GM15510 (cell line): Measurements from ENCODE around the gene REC114.

Source experiments
- POLR2A ChIP-seq: IDR thresholded peaks from 3 replicates; pipeline ENCODE4 v1.6.1; 2011; ENCODE audit warnings: borderline replicate concordance; ENCODE audit not compliant: insufficient read length; ENCODE audit errors: extremely low read depth

REC114 gene

GRCh38 chr15:73455876-73456275 is 12.9 kb downstream of the REC114 start:
- no peak for TF ChIP-seq POLR2A

DNA sequence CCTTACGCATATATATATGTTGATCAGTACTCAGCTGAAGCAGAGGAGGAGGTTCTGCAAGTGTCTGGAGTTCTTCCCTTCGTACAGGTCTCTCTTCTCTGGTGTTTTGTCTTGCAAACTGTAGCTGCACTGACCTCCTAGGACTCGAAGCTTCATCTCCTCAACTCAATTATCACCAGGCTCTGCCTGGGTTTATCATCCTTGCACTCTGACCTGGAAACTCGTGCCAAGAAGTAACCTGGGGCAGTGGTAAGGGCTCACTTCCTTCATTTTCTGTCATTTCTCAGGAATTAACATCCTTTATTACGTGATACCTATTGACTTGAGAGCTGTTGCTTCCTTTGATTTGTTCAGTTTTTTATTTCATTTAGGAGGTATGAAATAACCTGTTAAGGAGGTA is 14.4 kb downstream of the REC114 start:
- TF ChIP-seq POLR2A, result no peak

- TF ChIP-seq POLR2A, result no peak
Observed at GRCh38 chr15:73460662-73461061, 17.7 kb downstream of the REC114 start.

DNA sequence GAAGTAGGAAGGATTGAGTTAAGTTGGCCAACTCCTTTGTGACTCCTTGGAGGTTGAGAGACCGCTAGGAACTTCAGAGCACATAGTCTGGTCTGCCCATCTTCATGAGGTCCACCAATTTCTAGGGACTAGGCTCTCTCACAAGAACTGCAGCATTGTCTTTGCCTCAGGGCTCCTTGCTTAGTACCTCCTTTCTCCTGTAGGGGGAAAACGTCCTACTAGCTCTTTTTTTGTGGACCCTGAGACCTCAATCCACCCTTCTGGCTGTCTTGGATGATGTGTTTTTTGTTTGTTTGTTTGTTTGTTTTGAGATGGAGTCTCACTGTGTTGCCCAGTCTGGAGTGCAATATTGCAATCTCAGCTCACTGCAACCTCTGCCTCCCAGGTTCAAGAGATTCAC is 21.6 kb downstream of the REC114 start:
- TF ChIP-seq POLR2A, result no peak

DNA sequence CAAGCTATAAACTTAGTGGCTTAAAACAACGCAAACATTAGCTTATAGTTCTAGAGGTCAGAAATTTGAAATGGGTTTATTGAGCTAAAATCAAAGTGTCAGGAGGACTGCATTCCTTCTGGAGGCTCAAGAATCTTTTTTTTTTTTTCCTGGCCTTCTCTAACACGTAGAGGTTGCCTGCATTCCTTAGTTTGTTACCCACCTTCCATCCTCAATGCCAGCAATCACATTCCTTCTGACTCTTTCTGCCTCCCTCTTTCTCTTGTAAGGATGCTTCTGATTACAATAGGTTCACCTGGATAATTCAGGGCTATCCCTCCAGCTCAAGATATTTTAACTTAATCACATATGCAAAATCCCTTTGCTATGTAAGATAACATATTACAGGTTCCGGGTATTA is 24.8 kb downstream of the REC114 start:
- no peak for TF ChIP-seq POLR2A

GRCh38 chr15:73474785-73475184 is 31.8 kb downstream of the REC114 start:
- TF ChIP-seq POLR2A, result no peak

GRCh38 chr15:73476704-73477216 is 33.8 kb downstream of the REC114 start:
- TF ChIP-seq POLR2A, result no peak

- no peak for TF ChIP-seq POLR2A
Observed at GRCh38 chr15:73480050-73480449, 37.1 kb downstream of the REC114 start.

GRCh38 chr15:73482166-73482565 is 39.2 kb downstream of the REC114 start:
- TF ChIP-seq POLR2A, result no peak

DNA sequence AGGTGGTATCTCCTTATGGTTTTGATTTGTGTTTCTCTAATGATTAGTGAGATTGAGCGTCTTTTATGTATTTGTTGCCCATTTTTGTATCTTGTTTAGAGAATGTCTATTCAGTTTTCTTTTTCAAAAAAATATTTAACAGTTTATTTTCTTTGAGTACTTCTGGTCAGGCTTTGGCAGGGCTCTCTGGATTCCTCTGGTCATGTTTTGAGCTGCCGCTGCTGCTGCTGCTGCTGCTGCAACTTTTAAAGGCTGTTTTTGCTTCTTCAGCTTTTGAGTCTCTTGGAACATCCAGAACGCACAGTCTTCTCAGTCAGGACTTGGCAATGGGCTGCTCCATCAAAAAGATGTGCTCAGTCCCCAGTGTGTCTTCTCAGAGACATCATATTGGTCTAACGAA is 40.1 kb downstream of the REC114 start:
- TF ChIP-seq POLR2A, result no peak

GRCh38 chr15:73485372-73485771 is 42.4 kb downstream of the REC114 start:
- no peak for TF ChIP-seq POLR2A

DNA sequence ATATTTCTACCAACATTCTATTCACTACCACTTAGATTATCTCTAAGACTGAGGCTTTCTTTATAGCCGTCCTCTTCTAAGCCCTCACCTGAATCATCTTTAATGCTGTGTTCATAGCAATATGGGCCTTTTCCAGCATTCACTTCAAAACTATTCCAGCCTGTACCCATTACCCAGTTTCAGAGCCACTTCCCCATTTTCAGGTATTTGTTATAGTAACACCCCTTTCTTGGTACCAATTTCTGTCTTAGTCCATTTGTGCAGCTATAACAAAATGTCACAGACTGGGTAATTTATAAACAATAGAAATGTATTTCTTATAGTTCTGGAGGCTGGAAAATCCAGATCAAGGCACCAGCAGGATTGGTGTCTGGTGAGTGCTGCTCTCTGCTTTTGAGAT is 45.7 kb downstream of the REC114 start:
- TF ChIP-seq POLR2A, result no peak

DNA sequence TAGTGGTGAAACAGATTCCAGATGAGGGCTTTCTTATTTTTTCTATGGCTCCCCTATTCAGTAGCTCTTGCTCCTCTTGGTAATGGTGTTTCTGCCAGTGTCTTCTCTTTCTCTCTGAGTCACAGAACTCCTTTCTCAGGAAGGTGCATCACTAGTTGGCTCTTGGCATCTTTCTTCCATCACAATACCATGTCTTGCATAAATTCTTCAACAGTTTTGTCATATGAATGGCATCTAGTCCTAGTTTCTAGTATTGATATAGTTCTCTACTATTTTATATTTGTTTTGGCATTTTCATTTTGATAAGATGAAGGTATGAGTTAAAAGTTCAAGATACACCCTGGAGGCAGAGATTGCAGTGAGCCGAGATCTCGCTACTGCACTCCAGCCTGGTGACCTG is 51.0 kb downstream of the REC114 start:
- no peak for TF ChIP-seq POLR2A

GRCh38 chr15:73495181-73495580 is 52.2 kb downstream of the REC114 start:
- TF ChIP-seq POLR2A, result no peak

DNA sequence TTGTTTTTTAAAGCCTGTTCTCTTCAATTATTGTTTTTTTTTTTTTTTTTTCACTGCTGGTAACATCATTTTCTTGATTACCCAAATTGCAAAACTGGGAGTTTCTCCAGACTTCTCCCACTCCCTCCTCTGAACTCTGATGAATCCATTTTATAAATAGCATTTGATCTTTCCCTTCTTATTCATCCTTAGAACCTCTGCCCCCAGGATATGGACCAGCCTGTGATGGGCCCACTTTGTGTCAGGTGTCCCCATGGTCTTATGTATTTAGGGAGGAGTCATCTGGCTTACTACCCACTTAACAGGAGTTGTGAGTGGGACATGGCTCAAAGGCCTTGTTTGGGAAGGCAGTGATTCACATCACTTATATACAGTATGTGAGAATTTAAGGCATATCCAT is 57.7 kb downstream of the REC114 start:
- no peak for TF ChIP-seq POLR2A

GRCh38 chr15:73504885-73505284 is 61.9 kb downstream of the REC114 start:
- TF ChIP-seq POLR2A, result no peak

- TF ChIP-seq POLR2A, result no peak
Observed at GRCh38 chr15:73515527-73515926, 72.6 kb downstream of the REC114 start.

- TF ChIP-seq POLR2A, result no peak
Observed at GRCh38 chr15:73517566-73517965, 74.6 kb downstream of the REC114 start.

DNA sequence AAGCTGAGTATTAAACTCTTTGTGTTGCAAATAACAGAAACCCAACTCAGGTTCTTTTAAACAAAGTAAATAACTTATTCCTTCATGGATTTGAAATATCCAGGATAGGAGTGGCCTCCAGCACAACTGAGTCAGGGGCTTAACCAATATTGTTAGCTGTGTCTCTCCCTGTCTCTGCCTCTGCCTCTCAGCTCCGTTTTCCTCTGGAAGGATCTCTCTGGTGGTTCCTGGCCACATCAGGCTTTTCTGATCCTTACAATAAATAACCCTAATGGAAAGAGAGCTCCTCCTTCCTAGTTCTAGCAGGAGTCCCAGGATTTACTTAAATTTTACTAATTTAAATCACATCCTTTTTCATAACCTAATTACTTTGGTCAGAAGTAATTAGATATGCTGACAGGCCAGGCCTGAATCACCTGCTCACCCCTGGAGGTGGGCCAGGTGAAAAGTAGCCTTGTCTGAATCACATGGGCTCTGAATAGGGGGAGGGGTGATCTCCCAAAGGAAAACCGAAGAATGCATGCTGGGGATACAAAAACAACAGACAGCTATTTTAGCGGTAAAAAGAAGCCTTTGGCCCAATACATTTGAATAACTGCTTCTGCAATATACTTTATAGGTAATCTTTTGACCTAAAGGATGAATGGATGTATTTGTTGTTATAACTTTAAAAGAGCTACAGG is 75.4 kb downstream of the REC114 start:
- TF ChIP-seq POLR2A, result no peak
